ENCODE results near the gene TNKS1BP1.

GRCh38 chr11:57274904-57275498, 49.8 kb downstream of the TNKS1BP1 start:
- no peak for TF ChIP-seq POLR2A (IDR thresholded peaks at IDR 0.05; ENCODE audit: low read depth)
- no peak for TF ChIP-seq CTCF (IDR thresholded peaks at IDR 0.05)
- no peak for TF ChIP-seq EP300 (IDR thresholded peaks at IDR 0.05)
